IMR-90 (cell line): ENCODE results near the gene MCFD2. TPM values are rescaled to one million over a fixed set of nuclear protein-coding genes. Genes with fewer than 3 reads are reported as not detected.

ENCODE experiments used
- ATAC-seq: fragments of 200-7000 bp; cut with Tn5 transposase; 2 replicates; pipeline ENCODE4 v1.9.1; 2020; ENCODE audit warnings: low read depth, mild to moderate bottlenecking, moderate library complexity
- BruUV-seq: library from RNA; stranded (reverse); fragments of 400-500 nt; replicated peaks from 2 replicates; lab custom pipeline; 2021; lab: Mats Ljungman, UMichigan
- CTCF ChIA-PET: fragments of 300-600 bp; formaldehyde crosslinking; extraction: SDS; loops from one replicate; lab custom pipeline; 2021; ENCODE audit warnings: antibody characterized with exemption; lab: Yijun Ruan, JAX
- POLR2A ChIA-PET: fragments of 300-600 bp; sonication (Branson Sonifier 250); formaldehyde crosslinking; loops from one replicate; lab custom pipeline; 2022; ENCODE audit warnings: antibody characterized with exemption; ENCODE audit not compliant: unreplicated experiment; lab: Charles Lee
- DNase-seq: peaks from one replicate; pipeline ENCODE4 v3.0.0; 2013
- H2AFZ ChIP-seq: replicated peaks from 2 replicates; pipeline ENCODE3; 2013; ENCODE audit warnings: low read length, mild to moderate bottlenecking; ENCODE audit not compliant: poor library complexity
- H2AK5ac ChIP-seq: 2 replicates; pipeline ENCODE4 v1.6.1; 2013; ENCODE audit warnings: low read depth, low read length, inconsistent platforms
- H2AK9ac ChIP-seq: replicated peaks from 2 replicates; pipeline ENCODE3; 2013; ENCODE audit warnings: mild to moderate bottlenecking, low read depth, low read length, moderate library complexity; ENCODE audit not compliant: poor library complexity
- H2BK120ac ChIP-seq: 2 replicates; pipeline ENCODE4 v1.6.1; 2013; ENCODE audit warnings: low read depth, low read length, inconsistent platforms
- H2BK15ac ChIP-seq: 3 replicates; pipeline ENCODE4 v1.6.1; 2013; ENCODE audit warnings: low read depth, low read length, inconsistent platforms
- H2BK20ac ChIP-seq: 2 replicates; pipeline ENCODE4 v1.6.1; 2013; ENCODE audit warnings: low read depth, mild to moderate bottlenecking, inconsistent platforms, low read length, moderate library complexity
- H2BK5ac ChIP-seq: 2 replicates; pipeline ENCODE4 v1.6.1; 2013; ENCODE audit warnings: mild to moderate bottlenecking, low read depth, low read length, inconsistent platforms; ENCODE audit not compliant: poor library complexity, severe bottlenecking
- H3K14ac ChIP-seq: replicated peaks from 2 replicates; pipeline ENCODE4 v1.6.1; 2013; ENCODE audit warnings: low read depth, low read length, inconsistent platforms
- H3K18ac ChIP-seq: 2 replicates; pipeline ENCODE4 v1.6.1; 2013; ENCODE audit warnings: low read depth, low read length, control low read depth
- H3K23ac ChIP-seq: 2 replicates; pipeline ENCODE4 v1.6.1; 2013; ENCODE audit warnings: low read depth, low read length, inconsistent platforms
- H3K27ac ChIP-seq: 2 replicates; pipeline ENCODE4 v1.5.1; 2013; ENCODE audit warnings: mild to moderate bottlenecking, control low read depth, low read length; ENCODE audit not compliant: insufficient read depth
- H3K27me3 ChIP-seq: 2 replicates; pipeline ENCODE4 v1.6.1; 2013; ENCODE audit warnings: low read length; ENCODE audit not compliant: control insufficient read depth, insufficient read depth
- H3K36me3 ChIP-seq: 2 replicates; pipeline ENCODE4 v1.6.1; 2013; ENCODE audit warnings: low read length, mixed read lengths; ENCODE audit not compliant: control insufficient read depth, insufficient read depth
- H3K4ac ChIP-seq: 2 replicates; pipeline ENCODE4 v1.6.1; 2013; ENCODE audit warnings: low read depth, low read length, inconsistent platforms
- H3K4me1 ChIP-seq: 2 replicates; pipeline ENCODE4 v1.6.1; 2013; ENCODE audit warnings: low read length, mixed read lengths; ENCODE audit not compliant: control insufficient read depth, insufficient read depth
- H3K4me2 ChIP-seq: 2 replicates; pipeline ENCODE4 v1.6.1; 2013; ENCODE audit warnings: low read depth, mild to moderate bottlenecking, control low read depth, low read length, moderate library complexity
- H3K4me3 ChIP-seq: 2 replicates; pipeline ENCODE4 v1.5.1; 2013; ENCODE audit warnings: low read depth, mild to moderate bottlenecking, control low read depth, low read length, moderate library complexity; ENCODE audit not compliant: insufficient read depth
- H3K56ac ChIP-seq: 2 replicates; pipeline ENCODE4 v1.6.1; 2013; ENCODE audit warnings: low read length, inconsistent platforms; ENCODE audit not compliant: insufficient read depth; ENCODE audit errors: extremely low read depth
- H3K79me1 ChIP-seq, 2 experiments: 2 replicates each; pipeline ENCODE4 v1.6.1; 2013; ENCODE audit warnings: low read length in 2 of 2, inconsistent platforms in 1 of 2, low read depth in 1 of 2
- H3K9ac ChIP-seq: 2 replicates; pipeline ENCODE4 v1.6.1; 2013; ENCODE audit warnings: low read depth, low read length, control low read depth
- H3K9me1 ChIP-seq: 2 replicates; pipeline ENCODE4 v1.6.1; 2013; ENCODE audit warnings: low read length, inconsistent platforms; ENCODE audit not compliant: insufficient read depth
- H3K9me3 ChIP-seq: 2 replicates; pipeline ENCODE4 v1.6.1; 2013; ENCODE audit warnings: low read length; ENCODE audit not compliant: control insufficient read depth, insufficient read depth
- H4K20me1 ChIP-seq: 2 replicates; pipeline ENCODE4 v1.6.1; 2013; ENCODE audit warnings: low read length, inconsistent platforms; ENCODE audit not compliant: insufficient read depth
- H4K5ac ChIP-seq: 2 replicates; pipeline ENCODE4 v1.6.1; 2013; ENCODE audit warnings: mild to moderate bottlenecking, low read depth, low read length, control low read depth
- H4K8ac ChIP-seq, 2 experiments: 2 replicates each; pipeline ENCODE4 v1.6.1; 2013; ENCODE audit warnings: low read depth in 2 of 2, low read length in 2 of 2, control low read depth in 1 of 2, inconsistent platforms in 1 of 2
- H4K91ac ChIP-seq: 2 replicates; pipeline ENCODE4 v1.6.1; 2013; ENCODE audit warnings: low read depth, low read length, inconsistent platforms; ENCODE audit not compliant: insufficient read depth
- BHLHE40 ChIP-seq: fragments of 150-350 bp; IDR thresholded peaks from 2 replicates; pipeline ENCODE4 v1.6.1; 2016; ENCODE audit warnings: mild to moderate bottlenecking, low read depth, low read length
- CEBPB ChIP-seq: IDR thresholded peaks from 2 replicates; pipeline ENCODE4 v1.6.1; 2012; ENCODE audit warnings: low read depth, low read length, improper control_type of control experiment
- CHD1 ChIP-seq: IDR thresholded peaks from 2 replicates; pipeline ENCODE4 v1.6.1; 2012; ENCODE audit warnings: low read depth, low read length, improper control_type of control experiment
- MAFK ChIP-seq: IDR thresholded peaks from 2 replicates; pipeline ENCODE4 v1.6.1; 2012; ENCODE audit warnings: low read depth, low read length, improper control_type of control experiment
- MAZ ChIP-seq: IDR thresholded peaks from 2 replicates; pipeline ENCODE4 v1.6.1; 2012; ENCODE audit warnings: low read depth, mild to moderate bottlenecking, low read length, improper control_type of control experiment, moderate library complexity, borderline replicate concordance
- MXI1 ChIP-seq: IDR thresholded peaks from 2 replicates; pipeline ENCODE4 v1.6.1; 2012; ENCODE audit warnings: low read depth, mild to moderate bottlenecking, low read length, moderate library complexity, borderline replicate concordance
- NFE2L2 ChIP-seq: fragments of 150-350 bp; IDR thresholded peaks from 2 replicates; pipeline ENCODE4 v1.6.1; 2016; ENCODE audit warnings: low read depth, mild to moderate bottlenecking, low read length
- POLR2A ChIP-seq: IDR thresholded peaks from 2 replicates; pipeline ENCODE4 v1.6.1; 2012; ENCODE audit warnings: mild to moderate bottlenecking, low read depth, low read length
- RAD21 ChIP-seq: IDR thresholded peaks from 2 replicates; pipeline ENCODE4 v1.6.1; 2012; ENCODE audit warnings: low read length, improper control_type of control experiment
- RCOR1 ChIP-seq: IDR thresholded peaks from 2 replicates; pipeline ENCODE4 v1.6.1; 2012; ENCODE audit warnings: mild to moderate bottlenecking, low read length, improper control_type of control experiment; ENCODE audit not compliant: insufficient replicate concordance
- RFX5 ChIP-seq: IDR thresholded peaks from 2 replicates; pipeline ENCODE4 v1.8.0; 2012; ENCODE audit warnings: low read depth, mild to moderate bottlenecking, low read length, moderate library complexity
- SMC3 ChIP-seq: fragments of 150-350 bp; IDR thresholded peaks from 2 replicates; pipeline ENCODE4 v1.6.1; 2016; ENCODE audit warnings: low read depth, mild to moderate bottlenecking, antibody characterized with exemption, low read length, moderate library complexity
- USF2 ChIP-seq: fragments of 150-350 bp; IDR thresholded peaks from 2 replicates; pipeline ENCODE4 v1.6.1; 2017; ENCODE audit warnings: mild to moderate bottlenecking, antibody characterized with exemption, low read length, low read depth
- WGBS, 2 experiments: methylation state at CpG; one replicate each; pipeline versions ENCODE4 v1.1.5 to v1.1.7; 2013; ENCODE audit warnings: missing lambda C conversion rate in 2 of 2; ENCODE audit not compliant: insufficient read length in 1 of 2; ENCODE audit errors: extremely low coverage in 2 of 2; 5-methylcytosine and 5-hydroxymethylcytosine counted together
- dilution Hi-C: fragments of 300-500 bp; cut with HindIII; formaldehyde crosslinking; loops from one replicate; pipeline ENCODE4 v1.14.3; 2018; ENCODE audit warnings: low sequenced_read_pairs; ENCODE audit not compliant: unreplicated experiment
- in situ Hi-C: fragments of 300-500 bp; cut with MboI; formaldehyde crosslinking; loops from 3 replicates; pipeline ENCODE4 v1.14.3; 2019; ENCODE audit warnings: low sequenced_read_pairs, inconsistent platforms, mixed read lengths
- intact Hi-C: fragments of 100-400 bp; cut with micrococcal nuclease; formaldehyde crosslinking; loops from 2 replicates; pipeline ENCODE4 v1.10.0; 2022
- polyA plus RNA-seq, 3 experiments: library from polyadenylated mRNA; depleted of rRNA; stranded (reverse); fragments of >200 nt; gene quantifications; 2 replicates each; pipeline ENCODE4 v1.2.3, GENCODE V29; 2012; ENCODE audit warnings: low replicate concordance in 1 of 3
- total RNA-seq: library from RNA; depleted of rRNA; stranded (reverse); fragments of >200 nt; gene quantifications from 2 replicates; pipeline ENCODE4 v1.2.3, GENCODE V29; 2012
- TF ChIP-seq, protein P1 (sequence below): fragments of 150-350 bp; IDR thresholded peaks from 2 replicates; pipeline ENCODE4 v1.6.1; 2016; ENCODE audit warnings: low read depth, mild to moderate bottlenecking, low read length, moderate library complexity, borderline replicate concordance

MCFD2 gene
- total and polyA plus RNA-seq, 2 of the 4 experiments (the other 2 are of a cell fraction), result 145 to 177 TPM

- H3K14ac ChIP-seq, result no peak overlapping the region
- dilution Hi-C loops (no loop called here), in situ Hi-C loops (no loop called here), intact Hi-C loops (no loop called here)
- H2BK15ac ChIP-seq, result no peak overlapping the region
- H3K36me3 ChIP-seq, result peaks cover 8% of the 10 kb centered on the region
- no peaks in the 10 kb centered on the region for H3K9me3 ChIP-seq
- H3K18ac ChIP-seq, result no peak overlapping the region
- no peak overlapping the region for H3K56ac ChIP-seq
- H2AK9ac ChIP-seq, result no peak overlapping the region
- H3K23ac ChIP-seq, result peak overlapping the region; percentile 62; the same call in 1 of the 2 replicates
- no peak overlapping the region for H2BK120ac ChIP-seq
- H3K4me2 ChIP-seq, result peak overlapping the region; percentile 4; the same call in 1 of the 2 replicates
- H3K27ac ChIP-seq, result no peak overlapping the region
- ChIA-PET CTCF (interaction anchor here (1.3 kb wide), 1 partner anchor 219 kb away, joined by 3 read pairs; no protein-coding TSS in a partner anchor), POLR2A (interaction anchor here (0.7 kb wide), 1 partner anchor 255 kb away, joined by 3 read pairs; no protein-coding TSS in a partner anchor)
- ATAC-seq (no peak), DNase-seq (no peak)
- no peak overlapping the region for H3K9ac ChIP-seq
- no peak overlapping the region; the same call in 1 of the 2 replicates for H3K4ac ChIP-seq
- H3K79me1 ChIP-seq, result peaks cover 44 to 83% of the 10 kb centered on the region in 2 experiments
- H3K4me3 ChIP-seq, result no peak overlapping the region
- no peak overlapping the region for H2AFZ ChIP-seq
- H4K8ac ChIP-seq, result no peak overlapping the region
- WGBS, 2 experiments, result no CpG with 5 or more reads among the region's 9 CpGs
- TSS peak; percentile 27 for BruUV-seq
- H3K4me1 ChIP-seq, result peaks cover 19% of the 10 kb centered on the region
- no peak overlapping the region for H2AK5ac ChIP-seq
- peaks cover 26% of the 10 kb centered on the region for H4K20me1 ChIP-seq
- no peak overlapping the region for H4K91ac ChIP-seq
- H4K5ac ChIP-seq, result no peak overlapping the region
- no peak overlapping the region for H2BK20ac ChIP-seq
- H2BK5ac ChIP-seq, result no peak overlapping the region
- no peaks in the 10 kb centered on the region for H3K27me3 ChIP-seq
- H3K9me1 ChIP-seq, result peaks cover 40% of the 10 kb centered on the region
- TF ChIP-seq MAZ (no peak), RCOR1 (no peak), USF2 (no peak), CEBPB (no peak), BHLHE40 (no peak), NFE2L2 (no peak), RAD21 (no peak), MAFK (no peak), MXI1 (no peak), POLR2A (no peak), RFX5 (no peak), SMC3 (no peak), CHD1 (no peak)
- TF ChIP-seq, protein P1, sequence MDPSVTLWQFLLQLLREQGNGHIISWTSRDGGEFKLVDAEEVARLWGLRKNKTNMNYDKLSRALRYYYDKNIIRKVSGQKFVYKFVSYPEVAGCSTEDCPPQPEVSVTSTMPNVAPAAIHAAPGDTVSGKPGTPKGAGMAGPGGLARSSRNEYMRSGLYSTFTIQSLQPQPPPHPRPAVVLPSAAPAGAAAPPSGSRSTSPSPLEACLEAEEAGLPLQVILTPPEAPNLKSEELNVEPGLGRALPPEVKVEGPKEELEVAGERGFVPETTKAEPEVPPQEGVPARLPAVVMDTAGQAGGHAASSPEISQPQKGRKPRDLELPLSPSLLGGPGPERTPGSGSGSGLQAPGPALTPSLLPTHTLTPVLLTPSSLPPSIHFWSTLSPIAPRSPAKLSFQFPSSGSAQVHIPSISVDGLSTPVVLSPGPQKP, result no peak
These were observed 28.5 kb upstream of the MCFD2 start for GRCh38 chr2:46943881-46944798.
